GM12891 (cell line): ENCODE results near the gene SPON2.

Experiments
- POLR2A ChIP-seq: IDR thresholded peaks from 2 replicates; pipeline ENCODE4 v1.6.1; 2011; ENCODE audit warnings: low read depth, low read length, control low read depth
- POLR2AphosphoS5 ChIP-seq: IDR thresholded peaks from 2 replicates; pipeline ENCODE4 v1.6.1; 2011; ENCODE audit warnings: low read depth, low read length, control low read depth
- SPI1 ChIP-seq: IDR thresholded peaks from 2 replicates; pipeline ENCODE4 v1.6.1; 2011; ENCODE audit warnings: low read depth, low read length, control low read depth

GRCh38 chr4:1206299-1207156 is 34.1 kb upstream of the SPON2 start:
- no peak for TF ChIP-seq POLR2A
- no peak for TF ChIP-seq POLR2AphosphoS5
- TF ChIP-seq SPI1 = no peak
